H1 (cell line): ENCODE results near the gene MYO5B. TPM values are rescaled to one million over a fixed set of nuclear protein-coding genes. Genes with fewer than 3 reads are reported as not detected.

Source experiments
- CTCF ChIA-PET: fragments of 300-600 bp; sonication (Branson Sonifier 250); formaldehyde crosslinking; loops from one replicate; lab custom pipeline; 2021; ENCODE audit not compliant: partially characterized antibody; lab: Charles Lee
- POLR2A ChIA-PET: fragments of 300-600 bp; sonication (Branson Sonifier 250); formaldehyde crosslinking; loops from one replicate; lab custom pipeline; 2021; ENCODE audit warnings: inconsistent platforms; ENCODE audit not compliant: partially characterized antibody; lab: Charles Lee
- DNase-seq, 2 experiments: peaks; one replicate each; pipeline versions ENCODE4 v3.0.0 to v3.0.0-alpha.2; 2010 to 2022; ENCODE audit warnings: low spot score in 2 of 2, low read depth in 1 of 2, mixed read lengths in 1 of 2
- FAIRE-seq: peaks from 2 replicates; lab custom pipeline; 2011; peaks lifted over from hg19 to GRCh38; lab: Jason Lieb, UNC
- H2AFZ ChIP-seq: 2 replicates; pipeline ENCODE4 v1.8.1; 2012; ENCODE audit warnings: low read length, inconsistent platforms
- H2AK5ac ChIP-seq: 2 replicates; pipeline ENCODE4 v1.6.1; 2013; ENCODE audit warnings: low read depth, low read length
- H2BK120ac ChIP-seq: replicated peaks from 2 replicates; pipeline ENCODE3; 2013; ENCODE audit warnings: low read depth, low read length, inconsistent platforms
- H2BK12ac ChIP-seq: 2 replicates; pipeline ENCODE4 v1.6.1; 2013; ENCODE audit warnings: low read depth, low read length
- H2BK15ac ChIP-seq: 2 replicates; pipeline ENCODE4 v1.6.1; 2013; ENCODE audit warnings: low read length
- H2BK20ac ChIP-seq: 2 replicates; pipeline ENCODE4 v1.6.1; 2013; ENCODE audit warnings: low read length
- H2BK5ac ChIP-seq: 2 replicates; pipeline ENCODE4 v1.6.1; 2013; ENCODE audit warnings: low read depth, low read length
- H3K14ac ChIP-seq: 2 replicates; pipeline ENCODE4 v1.6.1; 2013; ENCODE audit warnings: inconsistent platforms; ENCODE audit not compliant: insufficient read length
- H3K18ac ChIP-seq: 2 replicates; pipeline ENCODE4 v1.6.1; 2013; ENCODE audit warnings: low read length; ENCODE audit errors: extremely low read depth
- H3K23ac ChIP-seq: 2 replicates; pipeline ENCODE4 v1.6.1; 2013; ENCODE audit warnings: inconsistent platforms; ENCODE audit not compliant: insufficient read length
- H3K23me2 ChIP-seq: 2 replicates; pipeline ENCODE4 v1.6.1; 2013; ENCODE audit warnings: low read depth, low read length
- H3K27ac ChIP-seq: 2 replicates; pipeline ENCODE4 v1.6.1; 2011; ENCODE audit warnings: low read depth, low read length, inconsistent platforms
- H3K27me3 ChIP-seq, 4 experiments: replicated peaks in 1 of 4; 1 replicate in 1 of 4; 2 replicates in 3 of 4; pipeline versions ENCODE4 v1.6.1 to v1.8.1; 2011 to 2013; ENCODE audit warnings: low read length in 3 of 4, mild to moderate bottlenecking in 3 of 4, inconsistent platforms in 2 of 4, mixed read lengths in 2 of 4, moderate library complexity in 1 of 4; ENCODE audit not compliant: control insufficient read depth in 3 of 4, insufficient read depth in 3 of 4; ENCODE audit errors: extremely low read depth in 1 of 4
- H3K36me3 ChIP-seq, 4 experiments: 2 replicates each; pipeline versions ENCODE4 v1.6.1 to v1.8.1; 2011 to 2013; ENCODE audit warnings: mild to moderate bottlenecking in 4 of 4, low read length in 3 of 4, moderate library complexity in 2 of 4, control low read depth in 1 of 4, inconsistent platforms in 1 of 4; ENCODE audit not compliant: insufficient read depth in 4 of 4, control insufficient read depth in 2 of 4
- H3K4ac ChIP-seq: replicated peaks from 2 replicates; pipeline ENCODE3; 2013; ENCODE audit warnings: low read length, low read depth, mixed read lengths, inconsistent platforms; ENCODE audit not compliant: insufficient read length
- H3K4me1 ChIP-seq, 4 experiments: replicated peaks in 1 of 4; 1 replicate in 1 of 4; 2 replicates in 3 of 4; pipeline versions ENCODE4 v1.6.1 to v1.8.1; 2011 to 2013; ENCODE audit warnings: low read length in 3 of 4, inconsistent platforms in 2 of 4, mixed read lengths in 1 of 4; ENCODE audit not compliant: insufficient read depth in 4 of 4, control insufficient read depth in 3 of 4
- H3K4me2 ChIP-seq, 2 experiments: 2 replicates each; pipeline versions ENCODE4 v1.6.1 to v1.8.1; 2011 to 2013; ENCODE audit warnings: low read depth in 2 of 2, low read length in 2 of 2, control low read depth in 1 of 2, inconsistent platforms in 1 of 2, mild to moderate bottlenecking in 1 of 2; ENCODE audit not compliant: insufficient read depth in 1 of 2
- H3K4me3 ChIP-seq, 4 experiments: fragments of 200-600, 300-600 bp in 1 of 4; sonication (generic), shearing (Covaris generic), sonication (Bioruptor Twin) in 1 of 4; 2 replicates each; pipeline versions ENCODE4 v1.5.1 to v1.8.1; 2011 to 2016; ENCODE audit warnings: low read length in 4 of 4, low read depth in 3 of 4, control low read depth in 2 of 4, inconsistent platforms in 2 of 4, mild to moderate bottlenecking in 2 of 4, mixed read lengths in 1 of 4, moderate library complexity in 1 of 4; ENCODE audit not compliant: insufficient read depth in 2 of 4; ENCODE audit errors: extremely low read depth in 1 of 4
- H3K56ac ChIP-seq: replicated peaks from 2 replicates; pipeline ENCODE3; 2013; ENCODE audit warnings: low read depth, mild to moderate bottlenecking, mixed read lengths, low read length, inconsistent platforms; ENCODE audit not compliant: insufficient read length
- H3K79me1 ChIP-seq: 2 replicates; pipeline ENCODE4 v1.6.1; 2013; ENCODE audit warnings: low read depth, low read length, control low read depth
- H3K79me2 ChIP-seq, 2 experiments: 2 replicates each; pipeline versions ENCODE4 v1.6.1 to v1.8.1; 2012 to 2013; ENCODE audit warnings: low read length in 2 of 2, mild to moderate bottlenecking in 2 of 2, inconsistent platforms in 1 of 2; ENCODE audit not compliant: insufficient read depth in 2 of 2, control insufficient read depth in 1 of 2
- H3K9ac ChIP-seq, 4 experiments: replicated peaks in 1 of 4; 1 replicate in 1 of 4; 2 replicates in 3 of 4; pipeline versions ENCODE4 v1.6.1 to v1.8.1; 2011 to 2013; ENCODE audit warnings: low read depth in 3 of 4, low read length in 3 of 4, control low read depth in 2 of 4, mild to moderate bottlenecking in 2 of 4, moderate library complexity in 2 of 4, inconsistent platforms in 1 of 4; ENCODE audit errors: extremely low read depth in 1 of 4
- H3K9me3 ChIP-seq, 2 experiments: 2 replicates each; pipeline versions ENCODE4 v1.6.1 to v1.8.1; 2012 to 2013; ENCODE audit warnings: mild to moderate bottlenecking in 2 of 2, moderate library complexity in 2 of 2, control low read depth in 1 of 2, inconsistent platforms in 1 of 2, low read depth in 1 of 2, low read length in 1 of 2, mixed read lengths in 1 of 2; ENCODE audit not compliant: insufficient read depth in 2 of 2
- H4K20me1 ChIP-seq, 2 experiments: replicated peaks in 1 of 2; 2 replicates each; pipeline versions ENCODE3 to v1.8.1; 2011 to 2013; ENCODE audit warnings: inconsistent platforms in 2 of 2, low read length in 2 of 2, mild to moderate bottlenecking in 1 of 2; ENCODE audit not compliant: insufficient read depth in 2 of 2, control insufficient read depth in 1 of 2
- H4K5ac ChIP-seq: 2 replicates; pipeline ENCODE4 v1.6.1; 2013; ENCODE audit warnings: low read length, low read depth, mixed read lengths, inconsistent platforms; ENCODE audit not compliant: insufficient read length
- H4K8ac ChIP-seq: 2 replicates; pipeline ENCODE4 v1.8.0; 2013; ENCODE audit warnings: mild to moderate bottlenecking, moderate library complexity, low read length, inconsistent platforms; ENCODE audit not compliant: insufficient read depth; ENCODE audit errors: extremely low read depth
- H4K91ac ChIP-seq: replicated peaks from 2 replicates; pipeline ENCODE3; 2013; ENCODE audit warnings: low read length, mixed read lengths, inconsistent platforms; ENCODE audit not compliant: insufficient read length
- BACH1 ChIP-seq: IDR thresholded peaks from 2 replicates; pipeline ENCODE4 v1.6.1; 2012; ENCODE audit warnings: low read length, improper control_type of control experiment
- BRCA1 ChIP-seq: IDR thresholded peaks from 2 replicates; pipeline ENCODE4 v1.6.1; 2012; ENCODE audit warnings: low read depth, low read length, improper control_type of control experiment
- CBX5 ChIP-seq: fragments of 300-800, 300-1000 bp; sonication (generic); IDR thresholded peaks from 2 replicates; pipeline ENCODE4 v1.7.1; 2016; ENCODE audit warnings: antibody characterized with exemption, low read length, low read depth
- CHD1 ChIP-seq: IDR thresholded peaks from 2 replicates; pipeline ENCODE4 v1.6.1; 2012; ENCODE audit warnings: low read depth, low read length, improper control_type of control experiment
- NANOG ChIP-seq: IDR thresholded peaks from 2 replicates; pipeline ENCODE4 v1.6.1; 2011; ENCODE audit warnings: low read length, low read depth, mild to moderate bottlenecking, inconsistent platforms; ENCODE audit not compliant: insufficient read depth, poor library complexity, severe bottlenecking
- RFX5 ChIP-seq: IDR thresholded peaks from 2 replicates; pipeline ENCODE4 v1.6.1; 2011; ENCODE audit warnings: low read depth, low read length, improper control_type of control experiment, borderline replicate concordance
- SP4 ChIP-seq: IDR thresholded peaks from 2 replicates; pipeline ENCODE4 v1.6.1; 2012; ENCODE audit warnings: low read length, inconsistent platforms
- SRF ChIP-seq: IDR thresholded peaks from 2 replicates; pipeline ENCODE4 v1.6.1; 2011; ENCODE audit warnings: mild to moderate bottlenecking, low read depth, low read length, moderate library complexity
- WGBS, 2 experiments: shearing (Covaris generic) in 1 of 2; methylation state at CpG; one replicate each; pipeline versions ENCODE4 v1.1.6 to v1.1.7; 2013 to 2015; ENCODE audit warnings: low lambda C conversion rate in 2 of 2, mixed read lengths in 2 of 2, inconsistent platforms in 1 of 2, low coverage in 1 of 2, missing lambda C conversion rate in 1 of 2; ENCODE audit not compliant: insufficient replicate concordance in 2 of 2, insufficient coverage in 1 of 2, insufficient read length in 1 of 2; ENCODE audit errors: extremely low coverage in 1 of 2, missing lambda C conversion rate in 1 of 2; 5-methylcytosine and 5-hydroxymethylcytosine counted together
- polyA plus RNA-seq, 7 experiments: library from polyadenylated mRNA; depleted of rRNA in 3 of 7; stranded (reverse) in 5 of 7; unstranded in 2 of 7; fragments of >200 nt in 5 of 7; fragments of 200-250 nt in 2 of 7; gene quantifications; 1 replicate in 5 of 7; 2 replicates in 1 of 7; 4 replicates in 1 of 7; pipeline versions ENCODE4 v1.2.1 to v1.2.3, GENCODE V29; 2011 to 2013; ENCODE audit warnings: missing spikeins in 2 of 7, mixed read lengths in 2 of 7
- total RNA-seq: library from RNA; stranded (reverse); fragmentation: NEBNext Ultra II Directional; extraction: Animal tissue kit (Norgen Biotek cat#: 25700); gene quantifications from 2 replicates; pipeline ENCODE4 v1.2.1, GENCODE V29; 2021

MYO5B gene
- total and polyA plus RNA-seq, 2 of the 8 experiments (the other 6 are each of a cell fraction or from before 2014, with no cell fraction given): 6.4 to 7.7 TPM

DNA sequence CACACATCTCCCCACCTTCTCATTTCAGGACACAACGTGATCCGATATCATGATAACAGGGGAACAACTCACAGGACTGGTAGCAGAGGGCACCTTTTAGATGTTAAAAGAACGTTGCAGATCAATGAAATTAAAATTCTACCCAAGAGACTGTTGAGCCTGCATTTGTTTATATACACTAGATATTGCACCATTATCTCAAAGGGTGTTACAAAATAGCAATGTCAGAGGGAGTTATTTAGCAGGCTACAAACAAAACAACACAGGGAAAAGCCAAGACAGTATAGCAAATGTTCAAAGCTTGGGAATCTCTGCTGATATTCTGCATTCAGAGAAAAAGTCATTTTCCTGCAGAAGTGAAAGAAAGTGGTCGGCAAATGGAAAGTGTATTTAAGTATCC, 139.5 kb downstream of the MYO5B start:
- Histone ChIP-seq H3K23me2 (no peaks in the 10 kb centered on the region), H3K18ac (no peak overlapping the region), H3K36me3 (no peaks in the 10 kb centered on the region), H4K8ac (no peak overlapping the region), H3K14ac (no peak overlapping the region), H3K9me3 (no peaks in the 10 kb centered on the region), H3K9ac (no peak overlapping the region), H3K27ac (no peak overlapping the region), H2AK5ac (no peak overlapping the region), H2BK15ac (no peak overlapping the region), H2AFZ (no peak overlapping the region), H3K4me2 (no peak overlapping the region), H3K4ac (no peak overlapping the region), H2BK20ac (no peak overlapping the region), H2BK120ac (no peak overlapping the region), H3K56ac (no peak overlapping the region), H3K27me3 (no peaks in the 10 kb centered on the region), H3K4me3 (no peak overlapping the region), H4K20me1 (no peaks in the 10 kb centered on the region), H3K4me1 (no peaks in the 10 kb centered on the region), H3K23ac (no peak overlapping the region), H2BK12ac (no peak overlapping the region), H4K91ac (no peak overlapping the region), H4K5ac (no peak overlapping the region), H3K79me1 (no peaks in the 10 kb centered on the region), H2BK5ac (no peak overlapping the region), H3K79me2 (no peaks in the 10 kb centered on the region)
- TF ChIP-seq CHD1: no peak
- TF ChIP-seq SRF: no peak
- TF ChIP-seq CBX5: no peak
- no peak for TF ChIP-seq BRCA1
- TF ChIP-seq NANOG: no peak
- TF ChIP-seq BACH1: no peak
- no peak for TF ChIP-seq SP4
- TF ChIP-seq RFX5: no peak
- ChIA-PET CTCF (interaction anchor here (0.7 to 6.1 kb wide), 6 partner anchors 15 to 301 kb away, joined by 3 to 30 read pairs (median 5); no protein-coding TSS in a partner anchor), POLR2A (interaction anchor here (1.1 kb wide), 1 partner anchor 11 kb away, joined by 3 read pairs; no protein-coding TSS in a partner anchor)
- FAIRE-seq (no peak), DNase-seq (no peak)
- 75% methylated on average over 4 of the region's 4 CpGs; no CpG with 5 or more reads in 1 of the 2 experiments for WGBS, 2 experiments
